HG03460 (cell line): Measurements from ENCODE around the gene KANK3.

ENCODE experiments used
- ATAC-seq: cut with Tn5 transposase; IDR thresholded peaks from one replicate; pipeline ENCODE4 v1.9.1; 2021; ENCODE audit not compliant: unreplicated experiment

The KANK3 gene

DNA sequence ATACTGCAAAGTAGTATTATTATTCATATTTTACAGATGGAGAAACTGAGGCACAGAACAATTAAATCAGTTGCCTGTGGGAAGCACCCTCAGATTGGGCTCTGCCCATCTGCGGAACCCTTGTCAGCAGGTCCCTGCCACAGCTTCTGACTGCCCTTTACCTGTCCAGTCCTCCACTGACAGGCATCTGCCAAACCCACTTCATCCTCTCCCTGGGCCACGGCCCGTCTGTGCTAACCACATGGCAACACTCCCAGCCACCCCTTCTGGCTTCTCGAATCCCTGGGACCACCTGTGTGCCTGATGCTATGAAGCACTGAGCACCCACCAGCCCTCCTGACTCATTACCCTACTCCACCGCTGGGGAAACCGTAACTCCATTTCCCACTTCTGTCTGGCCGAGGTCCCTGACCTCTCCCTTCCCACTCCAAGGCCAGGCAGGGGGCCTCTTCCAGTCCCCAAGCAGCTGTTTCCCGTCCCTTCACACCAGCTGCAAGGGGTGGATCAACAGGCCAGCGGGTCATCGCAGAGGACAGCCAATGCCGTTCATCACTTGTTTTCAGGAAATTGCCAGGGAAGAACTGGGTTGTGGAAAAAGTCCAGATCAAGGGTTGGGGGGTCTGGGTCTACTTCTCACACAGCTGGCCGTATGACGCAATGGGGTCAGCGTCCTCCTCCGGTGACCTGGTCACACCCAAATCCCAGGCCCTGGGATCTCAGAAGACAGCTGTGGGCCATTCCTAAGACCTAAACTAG is 2.5 kb downstream of the KANK3 start:
- no peak for ATAC-seq

GRCh38 chr19:8338835-8339234 is 4.2 kb downstream of the KANK3 start:
- ATAC-seq: no peak

GRCh38 chr19:8337728-8338127 is 5.3 kb downstream of the KANK3 start:
- no peak for ATAC-seq

GRCh38 chr19:8336660-8337059 is 6.4 kb downstream of the KANK3 start:
- no peak for ATAC-seq

DNA sequence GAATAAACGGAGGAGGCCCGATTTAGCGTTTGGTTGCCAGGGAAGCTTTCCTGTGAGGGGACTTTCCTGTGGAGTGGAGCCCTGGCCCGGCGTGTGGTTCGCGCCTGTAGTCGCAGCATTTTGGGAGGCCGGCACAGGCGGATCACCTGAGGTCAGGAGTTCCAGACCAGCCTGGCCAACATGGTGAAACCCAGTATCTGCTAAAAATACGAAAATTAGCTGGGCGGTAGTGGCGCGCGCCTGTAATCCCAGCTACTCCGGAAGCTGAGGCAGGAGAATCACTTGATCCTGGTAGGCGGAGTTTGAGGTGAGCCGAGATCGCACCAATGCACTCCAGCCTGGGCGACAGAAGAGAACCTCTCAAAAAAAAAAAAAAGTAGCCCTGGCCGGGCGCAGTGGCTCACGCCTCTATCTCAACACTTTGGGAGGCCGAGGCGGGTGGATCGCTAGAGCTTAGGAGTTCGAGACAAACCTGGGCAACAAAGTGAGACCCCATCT is 6.9 kb downstream of the KANK3 start:
- ATAC-seq: no peak

DNA sequence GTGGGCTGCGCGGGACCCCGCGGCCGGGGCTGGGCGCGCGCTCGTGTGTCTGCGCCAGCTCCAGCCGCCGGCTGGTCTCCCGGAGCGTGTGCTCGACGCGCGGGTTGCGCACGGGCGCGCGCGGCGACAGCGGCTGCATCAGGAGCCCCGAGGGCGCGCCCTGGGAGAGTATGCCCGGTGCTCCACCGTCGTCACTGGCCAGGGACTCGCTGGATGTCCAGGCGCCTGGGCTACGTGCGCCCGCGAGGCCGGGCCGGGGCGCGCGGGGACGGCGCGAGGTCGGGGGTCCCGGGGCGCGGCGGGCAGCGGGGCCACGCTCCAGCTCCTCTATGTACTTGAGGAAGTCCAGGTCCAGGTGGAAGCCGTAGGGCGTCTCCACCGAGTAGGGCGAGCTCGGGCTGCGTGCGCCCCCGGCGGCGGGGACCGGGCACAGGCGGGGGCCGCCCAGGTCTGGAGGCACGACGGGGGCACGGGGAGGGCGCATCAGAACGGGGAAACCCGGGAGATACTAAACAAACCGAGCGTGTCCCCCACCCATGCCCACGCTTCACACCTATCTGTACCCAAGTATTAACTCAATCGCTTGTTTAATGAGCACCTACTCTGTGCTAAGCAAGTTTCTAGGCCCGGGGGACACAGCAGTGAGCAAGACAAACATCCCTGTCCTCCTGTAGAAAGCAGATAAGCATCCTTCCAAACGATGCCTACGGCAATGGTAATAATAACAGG is 7.6 kb downstream of the KANK3 start:
- no peak for ATAC-seq

DNA sequence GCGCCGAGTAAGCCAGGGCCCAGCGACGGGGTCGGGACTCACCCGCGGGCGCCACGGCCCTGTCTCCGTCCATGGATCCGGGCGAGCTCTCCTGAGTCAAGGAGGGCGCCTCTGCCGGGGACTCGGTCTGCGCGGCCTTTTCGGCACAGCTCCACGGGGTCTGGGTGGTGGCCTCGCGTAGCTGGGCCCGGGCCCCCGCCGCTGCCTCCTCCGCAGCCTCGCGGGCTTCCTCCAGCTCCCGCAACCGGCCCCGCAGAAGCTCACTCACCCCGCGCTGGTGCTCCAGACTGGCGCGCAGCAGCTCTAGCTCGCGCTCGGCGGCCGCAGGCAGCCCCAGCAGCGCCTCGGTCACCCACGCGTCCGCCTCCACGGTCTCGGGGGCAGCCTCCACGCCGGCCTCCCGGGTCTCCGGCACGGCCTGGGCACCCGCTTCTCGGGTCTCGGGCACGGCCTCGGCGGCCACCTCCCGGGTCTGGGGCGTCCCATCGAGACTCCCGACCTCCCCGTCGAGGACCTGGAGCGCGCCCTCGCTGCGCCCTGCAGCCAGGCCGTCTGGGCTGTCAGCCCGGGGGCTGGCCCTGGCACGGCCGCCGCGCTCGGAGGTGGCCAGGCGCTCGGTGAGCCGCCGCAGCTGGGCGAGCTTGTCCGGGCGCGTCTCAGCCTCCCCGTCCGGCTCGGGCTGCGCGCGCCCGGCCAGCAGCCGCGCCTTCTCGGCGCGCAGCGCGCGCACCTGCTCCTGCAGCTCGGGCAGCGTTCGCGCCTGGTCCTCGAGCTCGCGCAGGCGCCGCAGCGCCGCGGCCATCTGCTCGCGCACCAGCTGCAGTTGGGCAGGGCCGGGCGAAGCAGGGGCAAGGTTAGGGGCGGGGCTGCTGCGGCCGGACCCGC is 8.4 kb downstream of the KANK3 start:
- ATAC-seq: no peak

DNA sequence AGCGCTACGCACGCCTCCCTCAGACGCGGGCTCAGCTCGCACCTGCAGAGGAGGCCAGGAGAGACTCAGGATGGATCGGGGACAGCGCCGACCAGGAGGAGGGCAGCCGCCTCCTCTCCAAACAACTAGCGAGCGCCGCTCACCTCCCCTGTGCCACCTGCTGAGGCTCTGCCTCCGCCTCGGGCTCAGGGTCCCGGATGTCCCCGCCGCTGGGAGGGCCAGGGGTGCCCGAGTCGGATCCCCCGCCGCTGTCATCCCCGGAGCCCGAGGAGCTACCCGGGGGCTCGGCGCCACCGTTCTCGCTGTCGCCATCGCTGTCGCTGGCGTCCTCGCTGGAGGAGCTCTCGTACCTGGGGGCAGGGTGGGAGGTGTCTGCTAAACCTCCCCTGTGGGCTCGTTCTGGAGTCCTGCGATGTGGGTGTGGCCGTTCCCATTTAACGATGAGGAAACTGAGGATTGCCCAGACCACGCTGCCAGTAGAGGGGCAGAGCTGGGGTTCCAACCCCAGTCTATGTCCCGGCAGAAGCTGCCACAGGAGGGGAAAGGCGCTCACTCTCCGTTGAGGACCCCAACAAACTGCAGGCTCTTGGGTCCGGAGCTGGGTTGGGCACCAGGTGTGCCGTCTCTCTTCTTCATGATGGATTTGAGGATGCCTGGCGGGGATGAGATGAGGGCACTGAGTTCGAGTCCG is 9.2 kb downstream of the KANK3 start:
- no peak for ATAC-seq

- no peak for ATAC-seq
Measured at GRCh38 chr19:8332976-8333766, 9.9 kb downstream of the KANK3 start.

- ATAC-seq: no peak
Measured at GRCh38 chr19:8331263-8331845, 11.7 kb downstream of the KANK3 start.

- no peak for ATAC-seq
Measured at GRCh38 chr19:8329996-8330395, 13.1 kb downstream of the KANK3 start.

- no peak for ATAC-seq
Measured at GRCh38 chr19:8325454-8325853, 17.6 kb downstream of the KANK3 start.

- no peak for ATAC-seq
Measured at GRCh38 chr19:8324186-8325050, 18.6 kb downstream of the KANK3 start.

- no peak for ATAC-seq
Measured at GRCh38 chr19:8323781-8324185, 19.3 kb downstream of the KANK3 start.

- ATAC-seq: no peak
Measured at GRCh38 chr19:8322638-8322997, 20.4 kb downstream of the KANK3 start.

- ATAC-seq: no peak
Measured at GRCh38 chr19:8321986-8322637, 20.9 kb downstream of the KANK3 start.

DNA sequence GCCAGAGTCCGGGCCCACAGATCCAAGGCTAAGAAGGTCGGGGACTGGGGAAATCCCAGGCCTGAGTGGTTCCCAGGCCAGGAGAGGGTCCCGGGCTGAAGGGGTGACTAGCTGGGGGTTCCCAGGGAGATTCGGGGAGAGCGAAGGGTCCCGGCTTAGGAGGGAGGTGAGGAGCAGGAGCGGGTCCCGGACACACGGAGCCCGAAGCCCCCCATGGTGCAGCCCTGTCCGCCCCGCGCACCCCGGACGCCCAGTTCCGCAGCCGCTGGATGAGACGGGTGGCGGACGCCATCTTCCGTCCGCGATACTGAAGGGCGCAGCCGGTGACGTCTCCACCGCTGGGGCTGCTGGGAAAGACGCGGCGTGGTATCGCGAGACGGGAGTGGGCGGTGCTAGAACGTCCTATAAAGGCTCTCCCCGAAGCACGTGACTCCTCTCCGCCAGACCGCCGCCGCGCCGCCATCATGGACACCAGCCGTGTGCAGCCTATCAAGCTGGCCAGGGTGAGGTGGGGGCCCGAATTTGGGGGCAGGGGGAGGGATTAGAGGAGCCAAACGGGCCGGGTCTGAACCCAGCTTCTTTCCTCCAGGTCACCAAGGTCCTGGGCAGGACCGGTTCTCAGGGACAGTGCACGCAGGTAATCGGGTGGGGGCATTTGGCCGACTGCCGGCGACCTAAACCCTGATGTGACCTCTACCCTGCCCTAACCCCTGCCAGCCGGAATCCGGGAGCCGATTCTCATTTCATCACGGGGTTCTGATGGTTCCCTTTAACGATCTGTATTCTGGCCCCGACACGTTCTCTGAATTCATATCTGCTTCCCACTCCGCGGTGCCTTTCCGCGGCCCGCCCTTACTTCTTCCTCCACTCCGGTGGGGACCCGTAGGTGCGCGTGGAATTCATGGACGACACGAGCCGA is 21.7 kb downstream of the KANK3 start, which contains the start of the genes NDUFA7 and RPS28:
NDUFA7 (minus strand) TSS at position 309 of the 919 bp plus-strand sequence; CDS start at position 292, 17 bp downstream.
RPS28 (plus strand) TSS at position 430 of the 919 bp plus-strand sequence; CDS start at position 465, 35 bp downstream.
- peak; percentile 83 for ATAC-seq
